Sigmoid colon (tissue), 3 donors: Measurements from ENCODE around the gene EIF4EBP2.

Source experiments
- CTCF ChIP-seq, 4 experiments: fragments of 450-650 bp in 3 of 4; fragments of 200-600 bp in 1 of 4; IDR thresholded peaks; one replicate each; pipeline ENCODE4 v1.5.1; 2016 to 2019; ENCODE audit warnings: antibody characterized with exemption in 4 of 4, mild to moderate bottlenecking in 3 of 4, moderate library complexity in 2 of 4
- POLR2A ChIP-seq, 2 donors: fragments of 450-650 bp; IDR thresholded peaks; one replicate each; pipeline ENCODE4 v1.6.1; 2016; ENCODE audit warnings: antibody characterized with exemption in 2 of 2, mild to moderate bottlenecking in 2 of 2, moderate library complexity in 2 of 2

DNA sequence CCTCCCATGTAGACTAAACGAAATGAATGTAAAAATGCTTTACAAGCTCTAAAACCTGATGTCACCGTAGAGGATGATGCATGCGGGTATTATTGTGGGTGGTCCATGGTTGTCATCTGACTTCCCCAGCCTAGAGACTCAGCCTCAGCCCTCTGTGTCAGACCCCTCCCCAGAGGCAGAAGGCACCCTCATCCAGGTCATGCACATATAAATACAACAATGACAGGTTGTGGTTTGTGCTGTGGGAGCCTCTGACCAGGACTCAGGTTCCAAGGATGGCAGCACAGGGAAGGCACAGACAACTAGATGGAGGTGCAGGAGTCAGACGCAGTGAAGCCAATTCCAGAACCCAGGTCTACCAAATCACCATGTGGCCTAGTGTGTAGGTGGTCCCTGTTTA is 40.8 kb downstream of the EIF4EBP2 start:
- TF ChIP-seq CTCF (IDR thresholded peaks at IDR 0.05): no peak
- TF ChIP-seq POLR2A (IDR thresholded peaks at IDR 0.05): no peak
